GM13977 (cell line): ENCODE data around the gene SH3PXD2B.

ENCODE experiments used
- DNase-seq: peaks from one replicate; pipeline ENCODE4 v3.0.0; 2012; ENCODE audit warnings: low spot score
- in situ Hi-C: fragments of 300-500 bp; cut with MboI; formaldehyde crosslinking; loops from one replicate; pipeline ENCODE4 v1.12.0; 2022; ENCODE audit warnings: low sequenced_read_pairs, low pct_unique_long_range_greater_than_20kb, mixed read lengths, inconsistent platforms; ENCODE audit not compliant: unreplicated experiment
- TF ChIP-seq, protein P1 (sequence below): IDR thresholded peaks from 2 replicates; pipeline ENCODE4 v1.5.1; 2012; ENCODE audit warnings: mild to moderate bottlenecking, control low read depth; ENCODE audit not compliant: insufficient read depth; ENCODE audit errors: extremely low read depth, missing control alignments

Gene SH3PXD2B

GRCh38 chr5:172492097-172492840, 37.9 kb upstream of the SH3PXD2B start:
- TF ChIP-seq, protein P1, sequence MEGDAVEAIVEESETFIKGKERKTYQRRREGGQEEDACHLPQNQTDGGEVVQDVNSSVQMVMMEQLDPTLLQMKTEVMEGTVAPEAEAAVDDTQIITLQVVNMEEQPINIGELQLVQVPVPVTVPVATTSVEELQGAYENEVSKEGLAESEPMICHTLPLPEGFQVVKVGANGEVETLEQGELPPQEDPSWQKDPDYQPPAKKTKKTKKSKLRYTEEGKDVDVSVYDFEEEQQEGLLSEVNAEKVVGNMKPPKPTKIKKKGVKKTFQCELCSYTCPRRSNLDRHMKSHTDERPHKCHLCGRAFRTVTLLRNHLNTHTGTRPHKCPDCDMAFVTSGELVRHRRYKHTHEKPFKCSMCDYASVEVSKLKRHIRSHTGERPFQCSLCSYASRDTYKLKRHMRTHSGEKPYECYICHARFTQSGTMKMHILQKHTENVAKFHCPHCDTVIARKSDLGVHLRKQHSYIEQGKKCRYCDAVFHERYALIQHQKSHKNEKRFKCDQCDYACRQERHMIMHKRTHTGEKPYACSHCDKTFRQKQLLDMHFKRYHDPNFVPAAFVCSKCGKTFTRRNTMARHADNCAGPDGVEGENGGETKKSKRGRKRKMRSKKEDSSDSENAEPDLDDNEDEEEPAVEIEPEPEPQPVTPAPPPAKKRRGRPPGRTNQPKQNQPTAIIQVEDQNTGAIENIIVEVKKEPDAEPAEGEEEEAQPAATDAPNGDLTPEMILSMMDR: no peak
- in situ Hi-C loops: loop anchor here (25.0 kb wide), 1 partner anchor 445 kb away; no protein-coding TSS in a partner anchor
- DNase-seq: no peak

GRCh38 chr5:172491481-172491880, 37.2 kb upstream of the SH3PXD2B start:
- in situ Hi-C loops: loop anchor here (25.0 kb wide), 1 partner anchor 446 kb away; no protein-coding TSS in a partner anchor

GRCh38 chr5:172490514-172491461, 36.5 kb upstream of the SH3PXD2B start:
- in situ Hi-C loops: loop anchor here (25.0 kb wide), 1 partner anchor 447 kb away; no protein-coding TSS in a partner anchor
- no peak for DNase-seq
- TF ChIP-seq, protein P1: no peak

More at GRCh38 chr5:172491481-172491880, 37.2 kb upstream of the SH3PXD2B start:
- DNase-seq: no peak
- TF ChIP-seq, protein P1: no peak

GRCh38 chr5:172488221-172488620, 33.9 kb upstream of the SH3PXD2B start:
- no peak for DNase-seq
- in situ Hi-C loops: loop anchor here (25.0 kb wide), 1 partner anchor 449 kb away; no protein-coding TSS in a partner anchor
- TF ChIP-seq, protein P1: no peak

DNA sequence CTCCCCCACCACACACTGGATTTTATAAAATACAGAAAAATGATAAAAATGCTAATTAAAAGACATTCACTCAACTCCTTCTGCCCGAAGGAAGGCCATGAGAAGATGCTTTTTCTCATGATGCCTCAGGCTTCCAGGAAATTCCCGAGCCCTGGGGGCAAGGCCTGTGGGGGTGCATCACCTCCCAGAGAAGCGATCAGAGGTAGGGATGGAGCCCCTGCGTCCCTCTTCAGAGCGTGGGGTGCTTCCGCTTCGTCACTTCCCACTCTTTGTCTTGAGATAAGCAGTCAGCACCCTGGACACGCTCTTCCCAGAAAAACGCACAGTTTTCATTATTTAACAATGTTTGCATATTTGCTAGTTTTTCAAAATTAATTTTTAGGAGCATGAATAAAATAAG, 33.3 kb upstream of the SH3PXD2B start:
- TF ChIP-seq, protein P1: no peak
- in situ Hi-C loops: loop anchor here (25.0 kb wide), 1 partner anchor 450 kb away; no protein-coding TSS in a partner anchor
- no peak for DNase-seq

- DNase-seq: no peak
- TF ChIP-seq, protein P1: no peak
- in situ Hi-C loops: loop anchor here (25.0 kb wide), 1 partner anchor 450 kb away; no protein-coding TSS in a partner anchor
These were observed 32.6 kb upstream of the SH3PXD2B start for GRCh38 chr5:172486912-172487311.
